HG03432 (cell line): Measurements from ENCODE around the gene ABCB8.

Source experiments
- ATAC-seq: cut with Tn5 transposase; IDR thresholded peaks from one replicate; pipeline ENCODE4 v1.9.1; 2021; ENCODE audit warnings: mild to moderate bottlenecking, moderate library complexity; ENCODE audit not compliant: unreplicated experiment

ABCB8 gene

DNA sequence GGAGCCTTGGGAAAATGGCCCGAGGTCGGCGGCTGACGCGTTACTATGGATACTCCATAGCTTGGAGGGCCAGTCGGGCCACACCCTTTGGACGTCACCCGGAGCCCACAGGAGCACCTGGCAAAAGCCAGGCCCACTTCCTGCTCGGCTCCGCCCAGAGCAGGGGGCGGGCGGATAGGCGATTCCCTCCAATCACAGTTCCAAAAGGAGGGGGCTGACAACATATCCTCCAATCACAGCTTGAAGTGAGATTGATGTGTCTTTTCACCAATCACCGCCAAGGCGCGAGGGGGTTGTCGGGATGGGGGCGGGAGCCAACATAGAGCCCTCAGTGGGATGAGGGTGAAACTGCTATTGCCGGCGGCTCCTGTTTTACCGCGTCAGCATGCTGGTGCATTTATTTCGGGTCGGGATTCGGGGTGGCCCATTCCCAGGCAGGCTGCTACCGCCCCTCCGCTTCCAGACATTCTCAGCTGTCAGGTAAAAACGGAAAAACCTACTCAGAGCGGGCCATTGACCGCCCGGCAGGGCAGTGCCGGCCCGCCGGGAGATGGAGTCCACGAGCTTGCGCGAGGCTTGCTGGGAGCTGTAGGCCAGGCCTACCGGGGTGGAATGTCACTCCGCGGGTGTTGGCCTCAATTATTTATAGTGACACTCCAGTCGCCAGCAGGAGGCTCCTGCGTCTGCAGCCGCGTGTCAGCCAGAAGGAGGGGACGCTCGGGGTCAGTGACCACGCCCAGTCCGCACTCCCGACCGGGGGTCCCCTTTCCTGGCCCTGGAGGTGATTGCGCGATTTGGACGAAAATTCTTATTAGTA lies at the start of gene ABCB8:
Gene ABCB8 (plus strand): TSS at position 320 of the 817 bp plus-strand sequence. CDS start 66 bp downstream, at position 386.
- peak; percentile 96 for ATAC-seq

DNA sequence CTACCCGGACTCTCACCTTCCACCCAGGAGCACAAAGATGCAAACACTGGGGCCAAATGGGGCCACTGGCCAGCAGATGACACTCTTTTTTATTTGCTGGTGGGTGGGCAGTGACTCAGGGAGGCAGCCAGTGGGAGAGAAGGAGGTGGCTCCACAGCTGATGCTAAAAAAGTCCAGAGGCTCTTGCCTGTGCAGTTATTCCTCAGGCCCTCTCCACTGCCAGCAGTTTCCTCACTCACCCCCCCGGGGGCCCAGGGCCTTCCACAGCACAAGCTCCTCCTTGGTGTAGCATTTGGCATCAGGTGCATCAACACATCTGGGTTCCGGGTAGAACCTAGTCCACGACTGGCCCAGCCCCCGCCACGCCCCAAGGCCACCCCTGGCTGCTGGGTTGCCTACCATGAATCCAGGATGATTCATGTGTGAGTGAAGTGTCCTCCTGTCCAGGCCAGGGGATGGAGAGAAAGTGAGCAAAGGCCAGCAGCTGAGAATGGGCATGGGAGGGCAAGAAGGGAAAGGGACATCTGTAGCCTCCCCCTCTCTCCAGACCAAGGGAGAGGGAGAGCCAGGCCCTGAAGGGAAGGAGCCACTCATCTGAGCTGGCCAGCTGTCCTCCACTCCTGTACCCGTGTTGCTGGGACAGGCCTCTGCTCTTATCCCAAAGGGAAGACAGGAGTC lies 48.4 kb upstream of the ABCB8 start:
- ATAC-seq = no peak

DNA sequence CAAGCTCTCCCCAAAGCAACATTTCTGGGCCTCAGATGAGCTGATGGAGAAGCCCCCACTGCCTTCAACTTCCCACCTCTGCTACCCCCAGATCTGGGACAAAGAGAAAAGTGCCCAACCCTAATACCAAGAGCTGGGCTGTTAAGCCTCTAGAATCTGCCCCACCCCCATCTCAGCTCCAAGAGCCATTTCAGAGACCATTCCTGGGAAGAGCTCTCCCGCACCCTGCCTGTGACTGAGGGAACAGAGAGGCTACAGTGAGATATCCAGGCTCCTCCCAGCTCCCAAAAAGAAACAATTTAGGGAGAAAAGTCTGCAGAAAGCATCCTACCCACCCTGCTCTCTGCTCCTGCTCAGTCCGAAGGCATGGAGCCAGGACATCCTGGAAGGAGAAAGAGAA lies 47.6 kb upstream of the ABCB8 start:
- no peak for ATAC-seq

DNA sequence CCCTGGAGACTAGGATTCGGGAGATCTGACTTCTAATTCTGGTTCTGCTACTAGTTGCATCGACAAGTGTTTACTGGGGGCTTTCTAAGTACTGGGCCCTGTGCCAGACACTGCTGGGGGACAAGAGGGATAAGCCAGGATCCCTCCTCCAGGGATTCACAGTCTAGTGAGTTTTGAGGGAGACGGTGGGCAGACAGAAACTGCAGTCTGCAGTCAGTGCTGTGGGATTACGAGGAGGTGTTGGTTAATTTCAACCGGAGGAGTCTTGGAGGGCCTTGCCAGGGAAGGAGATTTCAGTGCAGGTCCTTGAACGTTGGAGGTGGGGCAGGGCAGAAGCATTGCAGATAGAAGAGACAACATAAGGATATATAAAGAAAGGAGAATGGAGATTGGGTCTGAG lies 46.6 kb upstream of the ABCB8 start:
- ATAC-seq = no peak

DNA sequence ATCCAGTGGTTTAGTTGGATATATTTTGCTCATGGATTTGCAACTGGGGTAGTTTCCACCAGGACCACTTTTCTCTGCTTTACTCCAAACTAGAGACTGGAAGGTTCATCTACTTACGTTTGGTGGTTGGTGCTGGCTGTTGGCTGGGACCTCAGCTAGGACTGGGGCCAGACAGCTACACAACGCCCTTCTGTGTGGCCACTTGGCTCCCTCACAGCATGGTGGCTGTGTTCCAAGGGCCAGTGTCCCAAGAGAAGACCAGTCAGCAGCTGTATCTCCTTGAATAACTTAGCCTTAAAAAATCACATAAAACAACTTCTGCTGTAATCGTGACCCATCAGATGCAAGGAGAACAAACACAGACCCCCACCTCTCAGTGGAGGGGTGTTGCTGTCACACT lies 45.9 kb upstream of the ABCB8 start:
- no peak for ATAC-seq

DNA sequence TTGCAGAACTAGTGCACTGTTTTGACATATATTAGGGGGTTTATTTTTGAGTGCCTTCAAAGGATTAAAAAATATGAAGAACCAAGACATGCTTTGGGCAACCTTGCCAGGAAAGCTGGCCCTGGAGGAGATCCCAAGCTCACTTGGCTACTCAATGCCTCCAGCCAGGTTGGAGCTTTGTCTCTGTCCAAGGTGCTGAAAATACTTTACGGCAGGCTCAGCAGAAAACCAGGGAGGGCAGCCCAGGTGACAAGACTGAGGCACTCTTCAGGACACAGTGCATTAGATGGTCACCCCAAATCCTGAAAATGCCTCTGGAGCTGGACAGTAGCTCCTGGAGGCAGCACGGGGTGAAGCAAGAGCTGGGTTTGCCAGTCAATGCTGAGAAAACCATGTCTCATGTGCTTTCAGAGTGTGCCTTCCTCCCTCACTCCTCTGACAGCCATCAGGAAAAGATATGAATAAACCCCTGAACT lies 44.3 kb upstream of the ABCB8 start:
- ATAC-seq = no peak

DNA sequence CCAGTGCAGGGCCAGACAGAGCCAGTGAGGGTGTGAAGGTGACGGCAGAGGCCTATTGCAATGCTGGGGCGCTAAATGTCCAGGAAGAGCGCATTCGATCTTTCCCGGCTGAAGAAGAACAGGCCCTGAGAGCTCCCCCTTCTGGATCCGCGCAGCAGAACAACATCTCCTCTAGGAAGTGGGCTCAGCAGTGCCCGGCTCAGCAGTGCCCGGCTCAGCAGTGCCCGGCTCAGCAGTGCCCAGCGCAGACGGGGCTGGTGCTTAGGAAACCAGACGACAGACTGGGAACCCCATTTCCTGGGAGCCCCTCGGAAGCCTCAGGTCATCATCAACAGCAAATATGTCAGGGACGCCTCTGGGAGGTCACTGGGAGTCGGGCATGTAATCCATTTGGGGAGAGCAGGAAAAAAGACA lies 42.1 kb upstream of the ABCB8 start:
- peak; percentile 38 for ATAC-seq

DNA sequence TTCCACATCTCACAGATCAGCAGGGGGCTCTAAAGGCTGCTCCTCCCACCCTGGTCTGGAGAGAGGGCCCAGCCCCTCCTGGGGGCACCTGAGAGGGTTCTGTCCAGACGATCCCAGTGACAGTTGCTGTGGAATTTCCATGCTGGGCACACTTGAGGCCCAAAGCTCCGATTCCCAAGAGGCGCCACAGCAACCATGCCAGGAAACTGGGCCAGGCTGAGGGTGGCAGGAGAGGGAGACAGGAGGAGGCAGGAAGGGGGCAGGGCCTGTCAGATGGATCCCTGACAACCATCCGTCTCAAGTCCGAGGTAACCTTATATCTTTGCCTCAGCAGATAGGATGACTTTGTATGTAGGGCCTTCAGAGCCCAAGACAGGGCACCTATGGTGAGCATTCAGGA lies 41.7 kb upstream of the ABCB8 start:
- ATAC-seq = no peak

DNA sequence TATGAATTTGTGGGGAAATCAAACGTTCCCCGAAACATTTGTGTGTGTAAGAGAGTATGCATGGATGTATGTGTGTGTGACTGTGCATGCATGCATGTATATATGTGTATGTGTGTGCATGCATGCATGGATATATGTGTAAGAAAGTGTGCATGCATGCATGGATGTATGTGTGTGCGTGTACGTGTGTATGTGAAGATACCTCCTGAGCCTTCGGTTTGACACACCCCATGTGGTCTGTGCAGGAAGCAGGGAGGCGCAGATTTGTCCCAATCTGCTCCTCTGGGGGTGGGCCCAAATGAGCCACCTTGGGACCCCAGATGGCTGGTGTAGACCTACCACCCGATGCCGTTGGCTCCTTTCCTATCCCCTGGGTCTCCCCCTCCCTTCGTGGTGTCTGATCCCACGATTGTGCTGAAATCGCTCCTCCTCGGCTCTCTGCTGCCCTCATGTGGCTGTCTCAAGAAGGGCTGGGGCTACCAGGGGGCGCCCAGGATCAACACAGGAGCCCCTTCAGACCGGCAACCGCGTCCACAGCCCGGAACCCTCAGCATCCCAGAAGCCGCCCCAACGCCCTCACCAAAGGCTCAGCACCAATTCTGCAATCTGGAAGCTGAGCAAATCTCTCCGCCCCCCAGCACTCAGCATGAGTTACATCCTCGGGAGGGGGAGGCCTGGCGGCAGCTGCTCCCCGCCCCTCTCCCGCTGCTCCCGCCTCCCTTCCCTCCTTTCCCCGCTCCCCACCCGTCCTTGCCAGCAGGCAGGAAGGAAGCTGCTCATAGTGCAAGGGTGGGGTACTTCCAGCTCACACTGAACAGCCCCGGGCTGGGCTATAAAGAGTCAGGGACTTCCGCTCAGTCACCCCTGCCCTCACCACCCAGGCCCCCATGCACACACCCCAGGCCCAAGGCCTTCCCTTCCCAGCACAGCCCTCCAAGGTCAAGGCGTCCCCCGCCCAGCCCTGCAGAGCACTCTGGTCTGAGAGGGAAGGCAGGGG lies 39.7 kb upstream of the ABCB8 start:
- no peak for ATAC-seq

DNA sequence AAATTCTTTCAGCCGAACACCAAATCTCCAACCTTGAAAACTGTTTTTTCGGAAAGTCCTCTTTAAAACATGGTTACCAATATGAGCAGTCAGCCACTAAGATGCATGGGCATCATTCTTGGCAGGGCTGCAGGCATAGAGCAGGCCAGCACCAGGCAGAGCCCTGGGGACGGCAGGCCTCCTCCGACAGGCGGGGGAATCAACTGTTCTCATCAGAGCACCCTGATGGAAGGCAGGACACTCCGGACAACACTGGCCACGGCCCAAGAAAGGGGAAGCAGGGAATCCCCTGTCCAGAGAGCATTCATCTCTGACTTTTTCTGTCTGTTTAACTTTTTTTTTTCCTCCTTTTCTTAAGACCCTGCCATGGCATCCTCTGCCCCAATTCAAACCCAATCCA lies 38.8 kb upstream of the ABCB8 start:
- ATAC-seq = no peak

DNA sequence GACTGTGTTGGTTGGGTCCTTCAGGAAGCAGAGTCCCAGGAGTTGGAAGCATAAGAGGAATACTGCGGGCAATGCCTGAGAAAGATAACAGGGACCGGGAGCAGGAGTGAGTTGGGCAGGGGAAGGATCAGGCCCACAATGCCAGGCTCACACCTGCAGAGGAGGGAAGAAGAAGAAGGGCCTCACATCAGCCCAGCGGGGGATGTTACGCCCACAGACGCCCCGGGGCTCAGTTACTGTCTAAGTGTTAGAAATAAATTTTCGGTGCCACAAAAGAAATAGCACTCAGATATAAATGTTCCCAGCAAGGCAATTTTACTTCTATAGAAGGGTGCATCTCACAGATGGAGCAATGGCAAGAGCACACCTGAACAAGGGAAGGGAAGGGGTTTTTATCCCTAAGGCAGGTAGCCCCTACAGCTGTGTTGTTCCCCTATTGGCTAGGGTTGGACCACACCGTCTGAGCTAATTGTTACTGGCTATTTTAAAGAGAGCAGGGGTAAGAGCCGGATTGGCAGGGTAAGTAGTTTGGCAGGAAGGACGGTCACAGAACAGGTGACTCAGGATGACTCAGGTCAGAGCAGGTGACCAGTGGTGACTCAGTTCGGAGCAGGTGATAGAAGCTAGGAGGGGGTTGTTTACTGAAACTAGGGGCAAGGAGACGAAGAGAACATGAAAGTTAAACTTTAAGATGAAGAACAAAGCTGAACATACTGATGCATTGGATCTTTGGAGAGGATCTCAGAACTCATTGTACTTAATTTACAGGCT lies 37.6 kb upstream of the ABCB8 start, which contains the start of gene NOS3:
Gene NOS3 (plus strand): TSS at position 602 of the 771 bp plus-strand sequence. CDS start 2,787 bp downstream, outside the sequence.
- no peak for ATAC-seq

DNA sequence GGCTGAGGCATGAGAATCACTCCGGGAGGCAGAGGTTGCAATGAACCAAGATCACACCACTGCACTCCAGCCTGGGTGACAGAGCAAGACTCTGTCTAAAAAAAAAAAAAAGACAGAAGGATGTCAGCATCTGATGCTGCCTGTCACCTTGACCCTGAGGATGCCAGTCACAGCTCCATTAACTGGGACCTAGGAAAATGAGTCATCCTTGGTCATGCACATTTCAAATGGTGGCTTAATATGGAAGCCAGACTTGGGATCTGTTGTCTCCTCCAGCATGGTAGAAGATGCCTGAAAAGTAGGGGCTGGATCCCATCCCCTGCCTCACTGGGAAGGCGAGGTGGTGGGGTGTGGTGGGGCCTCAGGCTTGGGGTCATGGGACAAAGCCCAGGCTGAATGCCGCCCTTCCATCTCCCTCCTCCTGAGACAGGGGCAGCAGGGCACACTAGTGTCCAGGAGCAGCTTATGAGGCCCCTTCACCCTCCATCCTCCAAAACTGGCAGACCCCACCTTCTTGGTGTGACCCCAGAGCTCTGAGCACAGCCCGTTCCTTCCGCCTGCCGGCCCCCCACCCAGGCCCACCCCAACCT lies 36.1 kb upstream of the ABCB8 start:
- ATAC-seq = no peak

DNA sequence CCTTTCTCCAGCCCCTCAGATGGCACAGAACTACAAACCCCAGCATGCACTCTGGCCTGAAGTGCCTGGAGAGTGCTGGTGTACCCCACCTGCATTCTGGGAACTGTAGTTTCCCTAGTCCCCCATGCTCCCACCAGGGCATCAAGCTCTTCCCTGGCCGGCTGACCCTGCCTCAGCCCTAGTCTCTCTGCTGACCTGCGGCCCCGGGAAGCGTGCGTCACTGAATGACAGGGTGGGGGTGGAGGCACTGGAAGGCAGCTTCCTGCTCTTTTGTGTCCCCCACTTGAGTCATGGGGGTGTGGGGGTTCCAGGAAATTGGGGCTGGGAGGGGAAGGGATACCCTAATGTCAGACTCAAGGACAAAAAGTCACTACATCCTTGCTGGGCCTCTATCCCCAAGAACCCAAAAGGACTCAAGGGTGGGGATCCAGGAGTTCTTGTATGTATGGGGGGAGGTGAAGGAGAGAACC lies 35.4 kb upstream of the ABCB8 start:
- no peak for ATAC-seq

DNA sequence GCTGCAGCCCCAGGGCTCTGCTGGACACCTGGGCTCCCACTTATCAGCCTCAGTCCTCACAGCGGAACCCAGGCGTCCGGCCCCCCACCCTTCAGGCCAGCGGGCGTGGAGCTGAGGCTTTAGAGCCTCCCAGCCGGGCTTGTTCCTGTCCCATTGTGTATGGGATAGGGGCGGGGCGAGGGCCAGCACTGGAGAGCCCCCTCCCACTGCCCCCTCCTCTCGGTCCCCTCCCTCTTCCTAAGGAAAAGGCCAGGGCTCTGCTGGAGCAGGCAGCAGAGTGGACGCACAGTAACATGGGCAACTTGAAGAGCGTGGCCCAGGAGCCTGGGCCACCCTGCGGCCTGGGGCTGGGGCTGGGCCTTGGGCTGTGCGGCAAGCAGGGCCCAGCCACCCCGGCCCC lies 34.7 kb upstream of the ABCB8 start:
- no peak for ATAC-seq

DNA sequence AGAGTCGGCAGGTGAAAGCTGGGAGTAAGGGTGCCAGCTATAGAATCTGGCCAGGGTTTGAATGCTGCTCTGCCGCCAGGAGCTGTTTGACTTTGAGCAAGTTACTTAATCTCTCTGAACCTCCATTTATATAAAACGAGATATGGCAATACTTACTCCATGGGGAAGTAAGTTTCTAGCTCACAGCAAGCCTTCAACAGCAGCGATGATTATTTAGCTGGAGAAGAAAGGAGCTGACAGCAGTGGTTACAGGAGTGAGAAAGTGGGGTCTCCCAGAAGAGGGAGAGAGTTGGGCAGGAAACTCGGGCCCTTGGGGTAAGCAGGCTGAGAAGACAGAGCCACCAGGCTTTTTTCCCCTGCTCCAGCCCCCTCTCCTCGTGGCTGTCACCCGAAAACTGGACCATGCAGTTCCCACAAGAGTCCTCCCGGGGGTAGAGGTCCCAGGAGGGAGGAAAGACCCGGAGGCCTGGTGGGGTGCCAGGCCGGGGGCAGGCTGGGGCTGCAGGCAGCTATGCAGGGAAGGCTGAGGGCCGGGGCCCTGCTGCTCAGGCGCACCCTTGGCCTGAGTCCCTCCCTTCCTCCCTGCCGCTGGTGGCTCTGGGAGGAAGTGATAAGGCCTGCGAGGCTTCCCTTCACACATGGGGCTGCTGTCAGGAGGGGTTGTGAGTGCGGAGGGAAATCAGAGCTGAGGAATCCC lies 34.0 kb upstream of the ABCB8 start:
- no peak for ATAC-seq

DNA sequence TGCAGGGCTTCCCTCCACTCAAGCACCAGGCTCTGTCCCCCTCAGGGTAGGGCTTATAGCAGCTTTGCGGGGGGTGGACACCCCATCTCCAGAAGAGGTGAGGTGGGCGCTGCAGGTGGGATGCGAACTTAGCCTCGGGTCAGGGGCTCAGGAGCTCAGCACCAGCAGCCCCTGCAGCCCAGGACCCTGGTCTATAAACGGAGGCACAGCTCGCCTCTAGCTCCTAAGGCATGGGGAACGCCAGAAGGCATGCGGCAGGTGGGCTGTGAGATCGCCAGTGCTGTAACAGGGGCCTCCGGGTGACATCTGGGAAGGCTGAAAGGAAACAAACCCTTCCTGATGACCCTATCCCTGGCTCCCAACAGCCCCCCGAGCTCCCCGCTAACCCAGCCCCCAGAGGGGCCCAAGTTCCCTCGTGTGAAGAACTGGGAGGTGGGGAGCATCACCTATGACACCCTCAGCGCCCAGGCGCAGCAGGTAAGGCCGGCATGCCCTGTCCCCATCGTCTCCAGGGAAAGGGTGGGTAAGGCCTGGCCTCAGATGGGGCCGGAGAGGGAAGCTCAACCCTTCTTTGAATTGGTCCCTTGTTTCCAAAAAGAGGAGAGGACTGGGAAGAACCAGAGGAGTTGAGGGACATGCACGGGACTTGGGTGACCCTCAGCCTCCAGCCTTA lies 33.3 kb upstream of the ABCB8 start:
- no peak for ATAC-seq

DNA sequence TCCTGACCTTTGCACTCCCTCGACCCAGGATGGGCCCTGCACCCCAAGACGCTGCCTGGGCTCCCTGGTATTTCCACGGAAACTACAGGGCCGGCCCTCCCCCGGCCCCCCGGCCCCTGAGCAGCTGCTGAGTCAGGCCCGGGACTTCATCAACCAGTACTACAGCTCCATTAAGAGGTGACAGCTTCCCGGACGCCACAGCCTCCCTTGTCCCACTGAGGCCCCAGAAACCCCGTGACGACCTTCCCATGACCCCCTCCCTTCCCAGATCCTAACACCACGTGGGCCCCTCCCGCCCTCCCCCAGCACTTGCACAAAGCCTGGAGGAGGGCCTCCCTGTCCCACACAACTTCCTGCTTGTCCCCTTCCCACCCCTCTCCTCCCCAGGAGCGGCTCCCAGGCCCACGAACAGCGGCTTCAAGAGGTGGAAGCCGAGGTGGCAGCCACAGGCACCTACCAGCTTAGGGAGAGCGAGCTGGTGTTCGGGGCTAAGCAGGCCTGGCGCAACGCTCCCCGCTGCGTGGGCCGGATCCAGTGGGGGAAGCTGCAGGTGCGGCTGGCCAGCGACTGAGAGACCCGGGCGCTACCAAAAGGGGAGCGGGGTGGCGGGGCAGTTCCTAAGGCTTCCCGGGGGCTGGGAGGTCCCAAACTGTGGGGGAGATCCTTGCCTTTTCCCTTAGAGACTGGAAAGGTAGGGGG lies 31.7 kb upstream of the ABCB8 start:
- no peak for ATAC-seq

DNA sequence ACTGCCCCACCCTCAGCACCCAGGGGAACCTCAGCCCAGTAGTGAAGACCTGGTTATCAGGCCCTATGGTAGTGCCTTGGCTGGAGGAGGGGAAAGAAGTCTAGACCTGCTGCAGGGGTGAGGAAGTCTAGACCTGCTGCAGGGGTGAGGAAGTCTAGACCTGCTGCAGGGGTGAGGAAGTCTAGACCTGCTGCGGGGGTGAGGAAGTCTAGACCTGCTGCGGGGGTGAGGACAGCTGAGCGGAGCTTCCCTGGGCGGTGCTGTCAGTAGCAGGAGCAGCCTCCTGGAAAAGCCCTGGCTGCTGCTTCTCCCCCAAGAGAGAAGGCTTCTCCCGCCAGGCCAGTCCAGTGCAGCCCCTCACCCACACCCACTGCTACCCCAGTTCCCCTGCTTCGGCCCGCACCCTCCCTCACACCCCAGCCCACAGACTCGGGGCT lies 31.2 kb upstream of the ABCB8 start:
- no peak for ATAC-seq
